A673 (cell line): ENCODE results near the gene EPB41L3. TPM values are rescaled to one million over a fixed set of nuclear protein-coding genes. Genes with fewer than 3 reads are reported as not detected.
"Not testable (repeated sequence)": the region's sequence is repeated elsewhere in the genome, so short reads cannot be mapped to it uniquely, and the experiment has no call there.

Experiments
- BruUV-seq: library from RNA; stranded (reverse); fragments of 400-500 nt; replicated peaks from 2 replicates; lab custom pipeline; 2021; lab: Mats Ljungman, UMichigan
- CTCF ChIA-PET: fragments of 300-600 bp; sonication (Branson Sonifier 250); formaldehyde crosslinking; loops from one replicate; lab custom pipeline; 2022; ENCODE audit warnings: antibody characterized with exemption; lab: Charles Lee
- POLR2A ChIA-PET: fragments of 300-600 bp; sonication (Branson Sonifier 250); formaldehyde crosslinking; loops from one replicate; lab custom pipeline; 2022; ENCODE audit warnings: antibody characterized with exemption; ENCODE audit not compliant: low non-redundant PET; lab: Charles Lee
- DNase-seq: peaks from one replicate; pipeline ENCODE4 v3.0.0-alpha.2; 2015; ENCODE audit warnings: low spot score
- H3K27ac ChIP-seq: fragments of 200-600 bp; sonication (generic); 2 replicates; pipeline ENCODE4 v1.5.1; 2016; ENCODE audit warnings: mixed run types, low read depth, mild to moderate bottlenecking, mixed read lengths, antibody characterized with exemption, low read length; ENCODE audit not compliant: poor library complexity, severe bottlenecking
- H3K27me3 ChIP-seq: fragments of 200-600 bp; sonication (generic); replicated peaks from 2 replicates; pipeline ENCODE4 v1.6.1; 2017; ENCODE audit warnings: mixed run types, low read depth, mild to moderate bottlenecking, mixed read lengths, antibody characterized with exemption, low read length; ENCODE audit not compliant: insufficient read depth, poor library complexity
- H3K36me3 ChIP-seq: fragments of 200-600 bp; sonication (generic); 2 replicates; pipeline ENCODE4 v1.6.1; 2016; ENCODE audit warnings: mixed run types, mild to moderate bottlenecking, mixed read lengths, antibody characterized with exemption, low read length; ENCODE audit not compliant: insufficient read depth, poor library complexity, severe bottlenecking
- H3K4me1 ChIP-seq: fragments of 200-600 bp; sonication (generic); 2 replicates; pipeline ENCODE4 v1.6.1; 2017; ENCODE audit warnings: mixed run types, mild to moderate bottlenecking, mixed read lengths, antibody characterized with exemption, low read length; ENCODE audit not compliant: insufficient read depth, poor library complexity, severe bottlenecking
- H3K4me3 ChIP-seq: fragments of 200-600 bp; sonication (generic); 2 replicates; pipeline ENCODE4 v1.5.1; 2016; ENCODE audit warnings: low read depth, mixed run types, mild to moderate bottlenecking, mixed read lengths, low read length; ENCODE audit not compliant: poor library complexity, severe bottlenecking
- H3K9me3 ChIP-seq: fragments of 200-600 bp; sonication (generic); 2 replicates; pipeline ENCODE4 v1.6.1; 2016; ENCODE audit warnings: mixed run types, low read depth, mild to moderate bottlenecking, mixed read lengths, antibody characterized with exemption, low read length; ENCODE audit not compliant: poor library complexity, severe bottlenecking
- CTCF ChIP-seq: fragments of 300-800, 200-600 bp; sonication (generic); conservative IDR thresholded peaks from 2 replicates; pipeline ENCODE4 v1.5.1; 2017; ENCODE audit warnings: low read depth, mild to moderate bottlenecking, antibody characterized with exemption, low read length, moderate library complexity, mixed read lengths
- EZH2 ChIP-seq: fragments of 200-600 bp; sonication (generic); IDR thresholded peaks from 2 replicates; pipeline ENCODE4 v1.6.1; 2017; ENCODE audit warnings: borderline replicate concordance, low read depth, mild to moderate bottlenecking, mixed read lengths, antibody characterized with exemption, low read length; ENCODE audit not compliant: poor library complexity, severe bottlenecking
- intact Hi-C: fragments of 100-400 bp; cut with micrococcal nuclease; formaldehyde crosslinking; loops from one replicate; pipeline ENCODE4 v1.10.0; 2022; ENCODE audit not compliant: unreplicated experiment
- total RNA-seq: library from RNA; stranded (reverse); gene quantifications from 2 replicates; pipeline ENCODE4 v1.2.3, GENCODE V29; 2021

The EPB41L3 gene
- total RNA-seq, 1 experiment from 2014 or later, result 0.86 TPM

- DNase-seq, result no peak
- Histone ChIP-seq H3K4me3 (no peak overlapping the region), H3K27me3 (peaks cover 13% of the 10 kb centered on the region), H3K4me1 (no peaks in the 10 kb centered on the region), H3K9me3 (no peaks in the 10 kb centered on the region), H3K36me3 (no peaks in the 10 kb centered on the region), H3K27ac (no peak overlapping the region)
- no TSS peak for BruUV-seq
- no peak for TF ChIP-seq CTCF
- no peak for TF ChIP-seq EZH2
- ChIA-PET POLR2A (no interaction called here), CTCF (no interaction called here)
- intact Hi-C loops, result no loop called here
Measured at GRCh38 chr18:5490753-5491480, 52.9 kb downstream of the EPB41L3 start.

- POLR2A ChIA-PET, result no interaction called here
- no peaks in the 10 kb centered on the region for H3K4me1 ChIP-seq
- no peak overlapping the region for H3K4me3 ChIP-seq
- no peak for DNase-seq
- CTCF ChIA-PET, result no interaction called here
- no peaks in the 10 kb centered on the region for H3K36me3 ChIP-seq
- BruUV-seq, result no TSS peak
- H3K27ac ChIP-seq, result no peak overlapping the region
- no peaks in the 10 kb centered on the region for H3K9me3 ChIP-seq
- peaks cover 13% of the 10 kb centered on the region for H3K27me3 ChIP-seq
- TF ChIP-seq EZH2 (no peak), CTCF (no peak)
- intact Hi-C loops, result no loop called here
Measured at GRCh38 chr18:5488844-5489243, 55.0 kb downstream of the EPB41L3 start.

GRCh38 chr18:5488044-5488443 is 55.8 kb downstream of the EPB41L3 start:
- H3K4me3 ChIP-seq, H3K27ac ChIP-seq, H3K36me3 ChIP-seq, DNase-seq, BruUV-seq, POLR2A ChIA-PET, CTCF ChIA-PET, H3K4me1 ChIP-seq, intact Hi-C loops, H3K9me3 ChIP-seq: not testable (repeated sequence)
- peaks cover 10% of the 10 kb centered on the region for H3K27me3 ChIP-seq

- H3K9me3 ChIP-seq, result no peaks in the 10 kb centered on the region
- intact Hi-C loops, result loop anchor here (5.0 kb wide), 1 partner anchor 52 kb away; no protein-coding TSS in a partner anchor
- peaks cover 9% of the 10 kb centered on the region for H3K27me3 ChIP-seq
- no peak overlapping the region for H3K27ac ChIP-seq
- no peaks in the 10 kb centered on the region for H3K36me3 ChIP-seq
- no peak for TF ChIP-seq CTCF
- TF ChIP-seq EZH2, result no peak
- H3K4me1 ChIP-seq, result no peaks in the 10 kb centered on the region
- H3K4me3 ChIP-seq, result no peak overlapping the region
- no peak for DNase-seq
- POLR2A ChIA-PET, result no interaction called here
- BruUV-seq, result no TSS peak
- CTCF ChIA-PET, result no interaction called here
Measured at GRCh38 chr18:5484526-5484925, 59.3 kb downstream of the EPB41L3 start.
